GM23248 (cell line): Measurements from ENCODE around the gene NTSR2. TPM values are rescaled to one million over a fixed set of nuclear protein-coding genes. Genes with fewer than 3 reads are reported as not detected.

Experiments used
- DNase-seq: peaks from one replicate; pipeline ENCODE4 v3.0.0-alpha.2; 2015
- H2AFZ ChIP-seq: fragments of 200-600 bp; sonication (generic); 2 replicates; pipeline ENCODE4 v1.6.1; 2016; ENCODE audit warnings: antibody characterized with exemption
- H3F3A ChIP-seq: fragments of 200-600 bp; sonication (generic); 2 replicates; pipeline ENCODE4 v1.6.1; 2016; ENCODE audit warnings: mild to moderate bottlenecking, antibody characterized with exemption, mixed run types; ENCODE audit not compliant: insufficient read depth
- H3K27ac ChIP-seq: fragments of 200-600 bp; sonication (generic); 2 replicates; pipeline ENCODE4 v1.5.1; 2016; ENCODE audit warnings: mild to moderate bottlenecking
- H3K27me3 ChIP-seq: fragments of 200-600 bp; sonication (generic); replicated peaks from 2 replicates; pipeline ENCODE4 v1.6.1; 2016; ENCODE audit warnings: mild to moderate bottlenecking; ENCODE audit not compliant: insufficient read depth
- H3K36me3 ChIP-seq: fragments of 200-600 bp; sonication (generic); 2 replicates; pipeline ENCODE4 v1.6.1; 2016; ENCODE audit warnings: low read depth, mild to moderate bottlenecking
- H3K4me1 ChIP-seq: fragments of 200-600 bp; sonication (generic); 2 replicates; pipeline ENCODE4 v1.6.1; 2016; ENCODE audit warnings: mild to moderate bottlenecking; ENCODE audit not compliant: insufficient read depth
- H3K4me2 ChIP-seq: fragments of 200-600 bp; sonication (generic); one replicate; pipeline ENCODE4 v1.6.1; 2016; ENCODE audit warnings: mild to moderate bottlenecking; ENCODE audit not compliant: unreplicated experiment
- H3K4me3 ChIP-seq: fragments of 200-600 bp; sonication (generic); 2 replicates; pipeline ENCODE4 v1.5.1; 2016; ENCODE audit warnings: mild to moderate bottlenecking
- H3K79me2 ChIP-seq: fragments of 200-600 bp; sonication (generic); 2 replicates; pipeline ENCODE4 v1.6.1; 2016; ENCODE audit warnings: mild to moderate bottlenecking; ENCODE audit not compliant: insufficient read depth
- H3K9ac ChIP-seq: fragments of 200-600 bp; sonication (generic); 2 replicates; pipeline ENCODE4 v1.6.1; 2016; ENCODE audit warnings: mild to moderate bottlenecking
- H3K9me2 ChIP-seq: fragments of 200-600 bp; sonication (generic); 2 replicates; pipeline ENCODE4 v1.6.1; 2016; ENCODE audit warnings: mixed run types, mild to moderate bottlenecking, moderate library complexity; ENCODE audit not compliant: insufficient read depth
- H3K9me3 ChIP-seq: fragments of 200-600 bp; sonication (generic); one replicate; pipeline ENCODE4 v1.6.1; 2017; ENCODE audit warnings: low read depth
- H4K20me1 ChIP-seq: fragments of 200-600 bp; sonication (generic); 2 replicates; pipeline ENCODE4 v1.6.0; 2016; ENCODE audit not compliant: insufficient read depth
- EZH2 ChIP-seq: fragments of 200-600 bp; sonication (generic); IDR thresholded peaks from 2 replicates; pipeline ENCODE4 v1.6.1; 2018; ENCODE audit warnings: antibody characterized with exemption, mild to moderate bottlenecking; ENCODE audit not compliant: insufficient read depth, poor library complexity, severe bottlenecking
- EZH2phosphoT487 ChIP-seq: fragments of 200-600 bp; sonication (generic); IDR thresholded peaks from 2 replicates; pipeline ENCODE4 v1.6.1; 2018; ENCODE audit warnings: antibody characterized with exemption, moderate library complexity, mild to moderate bottlenecking, low read depth; ENCODE audit not compliant: insufficient read depth
- WGBS, 2 experiments: methylation state at CpG; one replicate each; pipeline ENCODE4 v1.1.6; 2015 to 2017; ENCODE audit warnings: low lambda C conversion rate in 2 of 2, low coverage in 1 of 2; ENCODE audit errors: missing lambda C conversion rate in 2 of 2; 5-methylcytosine and 5-hydroxymethylcytosine counted together
- in situ Hi-C: fragments of 300-500 bp; cut with MboI; formaldehyde crosslinking; loops from 2 replicates; pipeline ENCODE4 v1.15.0; 2020
- polyA plus RNA-seq: library from polyadenylated mRNA; unstranded; fragments of >200 nt; fragmentation: Nextera tagmentation; extraction: Ambion mirVana; gene quantifications from 2 replicates; pipeline ENCODE4 v1.2.1, GENCODE V29; 2016
- total RNA-seq: library from RNA; depleted of rRNA; stranded (reverse); fragments of >200 nt; shearing (Covaris generic); gene quantifications from 2 replicates; pipeline ENCODE4 v1.2.3, GENCODE V29; 2014

Gene NTSR2
- total and polyA plus RNA-seq, 2 experiments from 2014 or later, result not detected

GRCh38 chr2:11711751-11712150 is 41.8 kb upstream of the NTSR2 start:
- 77 to 79% methylated on average over 8 of the region's 8 CpGs for WGBS, 2 experiments
- no peaks in the 10 kb centered on the region for H3K9me2 ChIP-seq
- H3K9ac ChIP-seq, result no peak overlapping the region
- DNase-seq, result no peak
- TF ChIP-seq EZH2phosphoT487, result no peak
- no peak for TF ChIP-seq EZH2
- no peak overlapping the region for H3K27ac ChIP-seq
- no peak overlapping the region for H3K4me3 ChIP-seq
- H3K36me3 ChIP-seq, result no peaks in the 10 kb centered on the region
- no peak overlapping the region for H3K4me2 ChIP-seq
- H3K9me3 ChIP-seq, result no peaks in the 10 kb centered on the region
- H3F3A ChIP-seq, result peaks cover 11% of the 10 kb centered on the region
- H4K20me1 ChIP-seq, result no peaks in the 10 kb centered on the region
- peaks cover 13% of the 10 kb centered on the region for H3K4me1 ChIP-seq
- H2AFZ ChIP-seq, result no peak overlapping the region
- no peaks in the 10 kb centered on the region for H3K79me2 ChIP-seq
- no peaks in the 10 kb centered on the region for H3K27me3 ChIP-seq
- in situ Hi-C loops, result no loop called here

DNA sequence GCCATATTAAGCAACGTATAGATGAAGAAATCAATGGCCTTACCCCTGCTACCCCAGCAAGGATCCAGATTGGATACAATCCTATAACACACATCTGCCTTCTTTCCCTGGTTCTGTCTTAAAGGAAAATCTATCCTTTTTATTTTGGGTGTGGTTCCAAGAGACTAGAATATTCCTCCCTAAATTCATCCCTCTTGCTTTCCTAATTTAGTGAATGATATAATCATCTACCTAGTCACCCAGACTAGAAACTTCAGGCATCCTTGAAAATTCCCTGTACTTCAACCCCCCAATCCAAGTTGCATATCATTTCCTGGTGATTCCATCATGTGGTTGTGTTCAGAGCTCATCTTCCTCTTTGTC is 41.3 kb upstream of the NTSR2 start:
- H3K36me3 ChIP-seq, result no peaks in the 10 kb centered on the region
- no peak overlapping the region for H3K9ac ChIP-seq
- H4K20me1 ChIP-seq, result no peaks in the 10 kb centered on the region
- no peak for DNase-seq
- no peak overlapping the region for H3K27ac ChIP-seq
- WGBS, 2 experiments, result 50 to 63% methylated on average over 1 of the region's 1 CpG
- no peaks in the 10 kb centered on the region for H3K79me2 ChIP-seq
- H3F3A ChIP-seq, result peaks cover 11% of the 10 kb centered on the region
- TF ChIP-seq EZH2, result no peak
- no peak for TF ChIP-seq EZH2phosphoT487
- H3K4me3 ChIP-seq, result no peak overlapping the region
- no peak overlapping the region for H2AFZ ChIP-seq
- no peaks in the 10 kb centered on the region for H3K9me2 ChIP-seq
- H3K27me3 ChIP-seq, result no peaks in the 10 kb centered on the region
- H3K4me1 ChIP-seq, result peaks cover 11% of the 10 kb centered on the region; the same call in 1 of the 2 replicates
- no peaks in the 10 kb centered on the region for H3K9me3 ChIP-seq
- H3K4me2 ChIP-seq, result no peak overlapping the region
- in situ Hi-C loops, result no loop called here

DNA sequence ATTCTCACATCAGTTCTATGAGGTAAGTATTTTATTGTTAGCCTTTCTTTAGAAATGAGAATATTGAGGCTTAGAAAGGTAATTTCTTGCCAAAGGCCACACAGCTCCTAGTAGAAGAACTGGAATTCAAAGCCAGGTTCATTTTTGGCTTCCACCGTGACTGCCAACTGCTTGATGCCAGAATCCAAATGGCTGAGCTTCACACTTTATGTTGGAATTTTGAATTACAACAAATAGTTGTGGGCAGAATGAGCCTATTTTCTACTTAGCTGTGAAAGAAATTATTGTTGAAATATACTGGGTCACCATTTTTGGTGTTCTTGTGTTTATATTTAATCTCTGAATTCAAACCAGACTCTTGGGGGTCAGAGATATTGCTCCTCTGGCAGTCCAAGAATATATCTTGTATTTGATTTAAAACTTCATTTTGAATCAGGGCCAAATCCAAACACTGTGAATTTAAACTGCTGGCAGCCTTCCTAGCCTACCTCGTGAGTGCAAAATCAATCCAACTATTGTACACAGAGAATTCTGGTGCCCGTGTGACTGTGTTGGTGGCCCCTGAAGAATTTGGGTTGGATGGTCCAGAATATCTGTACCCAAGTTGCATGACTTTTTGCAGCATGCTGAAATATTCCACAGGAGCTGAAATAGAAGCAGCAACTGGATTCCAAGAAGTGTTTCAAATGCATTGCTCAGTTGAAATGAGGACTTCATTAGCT is 40.8 kb upstream of the NTSR2 start:
- Histone ChIP-seq H3K4me2 (no peak overlapping the region), H3K79me2 (no peaks in the 10 kb centered on the region), H3K27ac (0 out of 2 replicates have a peak overlapping the region, but pooled peaks have one; percentile 1), H3K27me3 (no peaks in the 10 kb centered on the region), H3K4me1 (peaks cover 11% of the 10 kb centered on the region; the same call in 1 of the 2 replicates), H3K9me3 (no peaks in the 10 kb centered on the region), H4K20me1 (no peaks in the 10 kb centered on the region), H2AFZ (no peak overlapping the region), H3K9me2 (no peaks in the 10 kb centered on the region), H3K9ac (no peak overlapping the region), H3K36me3 (no peaks in the 10 kb centered on the region), H3K4me3 (no peak overlapping the region), H3F3A (peaks cover 11% of the 10 kb centered on the region)
- no peak for TF ChIP-seq EZH2phosphoT487
- TF ChIP-seq EZH2, result no peak
- DNase-seq, result no peak
- in situ Hi-C loops, result no loop called here
- 14 to 15% methylated on average over 3 of the region's 3 CpGs for WGBS, 2 experiments

DNA sequence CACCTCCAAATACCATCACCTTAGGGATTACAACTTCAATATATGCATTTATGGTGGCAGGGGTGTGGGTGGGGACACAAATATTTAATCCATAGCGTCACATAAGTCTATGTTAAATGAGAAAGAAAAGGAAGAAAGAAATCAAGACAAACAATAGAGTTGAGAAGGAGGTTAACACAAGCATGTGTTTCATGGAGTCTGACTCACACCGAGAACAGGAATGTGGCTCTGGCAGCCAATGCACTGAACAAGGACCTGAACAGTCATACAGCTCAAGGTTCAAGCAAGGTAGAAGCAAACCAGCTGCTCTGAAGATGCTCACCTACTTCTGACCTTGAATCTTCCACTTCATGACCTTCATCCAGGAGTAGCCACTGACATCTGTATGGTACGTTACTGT is 40.2 kb upstream of the NTSR2 start:
- no peaks in the 10 kb centered on the region for H3K27me3 ChIP-seq
- no peak overlapping the region for H2AFZ ChIP-seq
- peak; percentile 90 for DNase-seq
- H3K4me3 ChIP-seq, result no peak overlapping the region
- TF ChIP-seq EZH2phosphoT487 (no peak), EZH2 (no peak)
- H4K20me1 ChIP-seq, result no peaks in the 10 kb centered on the region
- H3K36me3 ChIP-seq, result no peaks in the 10 kb centered on the region
- H3K27ac ChIP-seq, result 0 out of 2 replicates have a peak overlapping the region, but pooled peaks have one; percentile 3
- H3K79me2 ChIP-seq, result no peaks in the 10 kb centered on the region
- peaks cover 11% of the 10 kb centered on the region for H3F3A ChIP-seq
- H3K9me2 ChIP-seq, result no peaks in the 10 kb centered on the region
- in situ Hi-C loops, result no loop called here
- H3K9me3 ChIP-seq, result no peaks in the 10 kb centered on the region
- peak overlapping the region; percentile 39 for H3K4me2 ChIP-seq
- H3K4me1 ChIP-seq, result peaks cover 11% of the 10 kb centered on the region; the same call in 1 of the 2 replicates
- H3K9ac ChIP-seq, result no peak overlapping the region
- WGBS, 2 experiments, result 29 to 38% methylated on average over 3 of the region's 3 CpGs
